A673 (cell line): ENCODE data around the gene CCDC63. TPM values are rescaled to one million over a fixed set of nuclear protein-coding genes. Genes with fewer than 3 reads are reported as not detected.

Experiments
- BruUV-seq: library from RNA; stranded (reverse); fragments of 400-500 nt; replicated peaks from 2 replicates; lab custom pipeline; 2021; lab: Mats Ljungman, UMichigan
- CTCF ChIA-PET: fragments of 300-600 bp; sonication (Branson Sonifier 250); formaldehyde crosslinking; loops from one replicate; lab custom pipeline; 2022; ENCODE audit warnings: antibody characterized with exemption; lab: Charles Lee
- POLR2A ChIA-PET: fragments of 300-600 bp; sonication (Branson Sonifier 250); formaldehyde crosslinking; loops from one replicate; lab custom pipeline; 2022; ENCODE audit warnings: antibody characterized with exemption; ENCODE audit not compliant: low non-redundant PET; lab: Charles Lee
- DNase-seq: peaks from one replicate; pipeline ENCODE4 v3.0.0-alpha.2; 2015; ENCODE audit warnings: low spot score
- H3K27ac ChIP-seq: fragments of 200-600 bp; sonication (generic); 2 replicates; pipeline ENCODE4 v1.5.1; 2016; ENCODE audit warnings: mixed run types, low read depth, mild to moderate bottlenecking, mixed read lengths, antibody characterized with exemption, low read length; ENCODE audit not compliant: poor library complexity, severe bottlenecking
- H3K27me3 ChIP-seq: fragments of 200-600 bp; sonication (generic); replicated peaks from 2 replicates; pipeline ENCODE4 v1.6.1; 2017; ENCODE audit warnings: mixed run types, low read depth, mild to moderate bottlenecking, mixed read lengths, antibody characterized with exemption, low read length; ENCODE audit not compliant: insufficient read depth, poor library complexity
- H3K36me3 ChIP-seq: fragments of 200-600 bp; sonication (generic); 2 replicates; pipeline ENCODE4 v1.6.1; 2016; ENCODE audit warnings: mixed run types, mild to moderate bottlenecking, mixed read lengths, antibody characterized with exemption, low read length; ENCODE audit not compliant: insufficient read depth, poor library complexity, severe bottlenecking
- H3K4me1 ChIP-seq: fragments of 200-600 bp; sonication (generic); 2 replicates; pipeline ENCODE4 v1.6.1; 2017; ENCODE audit warnings: mixed run types, mild to moderate bottlenecking, mixed read lengths, antibody characterized with exemption, low read length; ENCODE audit not compliant: insufficient read depth, poor library complexity, severe bottlenecking
- H3K4me3 ChIP-seq: fragments of 200-600 bp; sonication (generic); 2 replicates; pipeline ENCODE4 v1.5.1; 2016; ENCODE audit warnings: low read depth, mixed run types, mild to moderate bottlenecking, mixed read lengths, low read length; ENCODE audit not compliant: poor library complexity, severe bottlenecking
- H3K9me3 ChIP-seq: fragments of 200-600 bp; sonication (generic); 2 replicates; pipeline ENCODE4 v1.6.1; 2016; ENCODE audit warnings: mixed run types, low read depth, mild to moderate bottlenecking, mixed read lengths, antibody characterized with exemption, low read length; ENCODE audit not compliant: poor library complexity, severe bottlenecking
- EZH2 ChIP-seq: fragments of 200-600 bp; sonication (generic); IDR thresholded peaks from 2 replicates; pipeline ENCODE4 v1.6.1; 2017; ENCODE audit warnings: borderline replicate concordance, low read depth, mild to moderate bottlenecking, mixed read lengths, antibody characterized with exemption, low read length; ENCODE audit not compliant: poor library complexity, severe bottlenecking
- intact Hi-C: fragments of 100-400 bp; cut with micrococcal nuclease; formaldehyde crosslinking; loops from one replicate; pipeline ENCODE4 v1.10.0; 2022; ENCODE audit not compliant: unreplicated experiment
- total RNA-seq: library from RNA; stranded (reverse); gene quantifications from 2 replicates; pipeline ENCODE4 v1.2.3, GENCODE V29; 2021
- TF ChIP-seq, protein P1 (sequence below): fragments of 300-800, 200-600 bp; sonication (generic); conservative IDR thresholded peaks from 2 replicates; pipeline ENCODE4 v1.5.1; 2017; ENCODE audit warnings: low read depth, mild to moderate bottlenecking, antibody characterized with exemption, low read length, moderate library complexity, mixed read lengths

Gene CCDC63
- total RNA-seq, 1 experiment from 2014 or later = 0.24 TPM

- H3K36me3 ChIP-seq = no peaks in the 10 kb centered on the region
- no peak overlapping the region for H3K4me3 ChIP-seq
- DNase-seq = no peak
- no TSS peak for BruUV-seq
- H3K9me3 ChIP-seq = no peaks in the 10 kb centered on the region
- no peak for TF ChIP-seq EZH2
- TF ChIP-seq, protein P1, sequence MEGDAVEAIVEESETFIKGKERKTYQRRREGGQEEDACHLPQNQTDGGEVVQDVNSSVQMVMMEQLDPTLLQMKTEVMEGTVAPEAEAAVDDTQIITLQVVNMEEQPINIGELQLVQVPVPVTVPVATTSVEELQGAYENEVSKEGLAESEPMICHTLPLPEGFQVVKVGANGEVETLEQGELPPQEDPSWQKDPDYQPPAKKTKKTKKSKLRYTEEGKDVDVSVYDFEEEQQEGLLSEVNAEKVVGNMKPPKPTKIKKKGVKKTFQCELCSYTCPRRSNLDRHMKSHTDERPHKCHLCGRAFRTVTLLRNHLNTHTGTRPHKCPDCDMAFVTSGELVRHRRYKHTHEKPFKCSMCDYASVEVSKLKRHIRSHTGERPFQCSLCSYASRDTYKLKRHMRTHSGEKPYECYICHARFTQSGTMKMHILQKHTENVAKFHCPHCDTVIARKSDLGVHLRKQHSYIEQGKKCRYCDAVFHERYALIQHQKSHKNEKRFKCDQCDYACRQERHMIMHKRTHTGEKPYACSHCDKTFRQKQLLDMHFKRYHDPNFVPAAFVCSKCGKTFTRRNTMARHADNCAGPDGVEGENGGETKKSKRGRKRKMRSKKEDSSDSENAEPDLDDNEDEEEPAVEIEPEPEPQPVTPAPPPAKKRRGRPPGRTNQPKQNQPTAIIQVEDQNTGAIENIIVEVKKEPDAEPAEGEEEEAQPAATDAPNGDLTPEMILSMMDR = no peak
- H3K27ac ChIP-seq = no peak overlapping the region
- intact Hi-C loops = no loop called here
- no peaks in the 10 kb centered on the region for H3K27me3 ChIP-seq
- ChIA-PET POLR2A (no interaction called here), CTCF (interaction anchor here (0.6 kb wide), 1 partner anchor 9 kb away, joined by 4 read pairs; no protein-coding TSS in a partner anchor)
- peaks cover 9% of the 10 kb centered on the region for H3K4me1 ChIP-seq
Observed at GRCh38 chr12:110841007-110841406, 5.8 kb upstream of the CCDC63 start.

DNA sequence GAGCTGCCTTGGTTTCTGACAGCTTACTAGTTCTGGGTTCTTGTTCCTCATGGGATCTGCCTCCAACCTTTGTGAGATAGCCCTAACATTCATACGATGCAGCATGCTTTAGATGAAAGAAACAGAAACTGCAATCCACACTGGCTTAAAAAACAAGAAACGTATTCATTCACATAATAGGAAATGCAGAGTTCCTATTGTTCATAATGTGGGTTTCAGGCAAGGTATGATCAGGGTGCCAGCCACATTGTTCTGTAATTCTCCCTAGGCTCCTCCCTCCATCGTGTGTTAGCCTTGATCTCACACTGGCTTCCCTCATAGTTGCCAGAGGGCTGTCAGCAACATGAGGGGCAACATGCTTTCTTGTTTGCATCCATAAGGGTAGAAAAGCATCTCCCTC, 2.7 kb upstream of the CCDC63 start:
- peaks cover 17% of the 10 kb centered on the region for H3K4me1 ChIP-seq
- intact Hi-C loops = no loop called here
- POLR2A ChIA-PET = no interaction called here
- H3K4me3 ChIP-seq = no peak overlapping the region
- H3K9me3 ChIP-seq = no peaks in the 10 kb centered on the region
- TF ChIP-seq, protein P1 = no peak
- no peak for TF ChIP-seq EZH2
- no peak for DNase-seq
- no peak overlapping the region for H3K27ac ChIP-seq
- CTCF ChIA-PET = no interaction called here
- no TSS peak for BruUV-seq
- H3K27me3 ChIP-seq = no peaks in the 10 kb centered on the region
- no peaks in the 10 kb centered on the region for H3K36me3 ChIP-seq

DNA sequence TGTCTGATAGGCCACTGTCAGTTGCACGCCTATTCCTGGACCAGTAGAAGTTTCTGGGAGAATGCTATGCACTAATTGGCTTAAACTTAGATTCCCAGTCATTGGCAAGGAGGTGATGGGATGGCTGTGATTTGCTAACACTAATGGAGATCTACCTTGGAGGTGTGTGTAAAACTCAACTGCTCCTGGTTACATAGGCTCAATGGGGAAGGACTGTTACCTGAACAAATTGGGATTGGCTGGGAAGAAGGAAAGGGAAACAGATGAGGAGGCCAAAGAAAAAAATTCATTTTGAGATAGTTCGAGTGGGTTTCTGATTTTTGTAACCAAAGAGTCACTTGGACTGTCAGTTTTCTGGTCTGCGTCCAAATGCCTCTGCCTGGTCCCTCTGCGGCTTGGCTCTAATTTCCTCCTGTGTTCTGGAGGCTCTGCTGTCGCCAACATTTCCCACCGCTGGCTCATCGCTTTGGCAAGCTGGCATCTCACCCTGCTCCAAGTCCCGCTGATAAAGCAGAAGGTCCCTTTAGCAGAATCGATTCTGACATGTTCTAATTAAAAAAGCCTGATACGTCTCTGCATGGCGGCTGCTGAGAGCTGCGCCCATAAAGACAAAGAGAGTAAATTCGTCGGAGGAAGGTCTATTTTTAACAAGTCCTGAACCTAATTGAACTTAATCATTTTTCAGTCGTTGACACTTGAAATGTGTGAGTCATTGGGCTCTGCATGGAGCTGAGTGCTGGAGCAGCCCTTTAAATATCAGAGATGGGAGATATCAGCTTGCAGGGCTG, 2.0 kb upstream of the CCDC63 start:
- H3K9me3 ChIP-seq = no peaks in the 10 kb centered on the region
- POLR2A ChIA-PET = no interaction called here
- H3K4me1 ChIP-seq = peaks cover 17% of the 10 kb centered on the region
- intact Hi-C loops = no loop called here
- no peaks in the 10 kb centered on the region for H3K27me3 ChIP-seq
- TF ChIP-seq EZH2 = no peak
- TF ChIP-seq, protein P1 = no peak
- CTCF ChIA-PET = interaction anchor here (1.2 kb wide), 1 partner anchor 43 kb away, joined by 6 read pairs; no protein-coding TSS in a partner anchor
- H3K27ac ChIP-seq = peak overlapping the region; percentile 8
- peak; percentile 81 for DNase-seq
- H3K36me3 ChIP-seq = no peaks in the 10 kb centered on the region
- peak overlapping the region; percentile 5 for H3K4me3 ChIP-seq
- no TSS peak for BruUV-seq
